ENCODE data around the gene PPP1R9A.

Gene PPP1R9A

GRCh38 chr7:94890216-94890615 is 17.2 kb upstream of the PPP1R9A start:
- H3K4me3 ChIP-seq (ENCODE audit: low read depth, low read length), result no peak overlapping the region
- DNase-seq, result no peak
- in situ Hi-C loops (cut with HindIII; ENCODE audit: low pct_ligation_motif_present, low sequenced_read_pairs), result no loop called here
- no peaks in the 10 kb centered on the region for H3K27me3 ChIP-seq (replicated peaks)
- no peaks in the 10 kb centered on the region for H3K36me3 ChIP-seq (replicated peaks)
- TF ChIP-seq, protein P1, sequence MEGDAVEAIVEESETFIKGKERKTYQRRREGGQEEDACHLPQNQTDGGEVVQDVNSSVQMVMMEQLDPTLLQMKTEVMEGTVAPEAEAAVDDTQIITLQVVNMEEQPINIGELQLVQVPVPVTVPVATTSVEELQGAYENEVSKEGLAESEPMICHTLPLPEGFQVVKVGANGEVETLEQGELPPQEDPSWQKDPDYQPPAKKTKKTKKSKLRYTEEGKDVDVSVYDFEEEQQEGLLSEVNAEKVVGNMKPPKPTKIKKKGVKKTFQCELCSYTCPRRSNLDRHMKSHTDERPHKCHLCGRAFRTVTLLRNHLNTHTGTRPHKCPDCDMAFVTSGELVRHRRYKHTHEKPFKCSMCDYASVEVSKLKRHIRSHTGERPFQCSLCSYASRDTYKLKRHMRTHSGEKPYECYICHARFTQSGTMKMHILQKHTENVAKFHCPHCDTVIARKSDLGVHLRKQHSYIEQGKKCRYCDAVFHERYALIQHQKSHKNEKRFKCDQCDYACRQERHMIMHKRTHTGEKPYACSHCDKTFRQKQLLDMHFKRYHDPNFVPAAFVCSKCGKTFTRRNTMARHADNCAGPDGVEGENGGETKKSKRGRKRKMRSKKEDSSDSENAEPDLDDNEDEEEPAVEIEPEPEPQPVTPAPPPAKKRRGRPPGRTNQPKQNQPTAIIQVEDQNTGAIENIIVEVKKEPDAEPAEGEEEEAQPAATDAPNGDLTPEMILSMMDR (IDR thresholded peaks at IDR 0.05; ENCODE audit: low read depth, low read length, missing control alignments), result no peak
- no peak overlapping the region for H3K27ac ChIP-seq

DNA sequence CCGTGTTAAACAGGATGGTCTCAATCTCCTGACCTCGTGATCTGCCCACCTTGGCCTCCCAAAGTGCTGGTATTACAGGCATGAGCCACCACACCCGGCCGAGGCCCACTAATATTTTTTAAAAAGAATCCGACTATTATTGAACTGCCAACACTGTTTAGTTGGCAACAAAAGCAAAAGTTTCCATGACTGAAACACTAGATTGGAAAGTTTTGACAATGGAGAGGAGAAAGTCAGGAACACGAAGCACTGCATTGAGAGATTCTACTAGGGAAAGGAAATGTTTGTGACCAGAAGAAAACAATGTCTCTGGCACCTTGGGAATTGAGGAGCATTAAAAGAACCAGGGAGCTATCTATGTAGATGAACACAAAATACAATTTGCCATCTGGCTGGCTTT is 13.7 kb upstream of the PPP1R9A start:
- no peak overlapping the region for H3K27ac ChIP-seq
- TF ChIP-seq, protein P1 (IDR thresholded peaks at IDR 0.05; ENCODE audit: low read depth, low read length, missing control alignments), result no peak
- H3K4me3 ChIP-seq (ENCODE audit: low read depth, low read length), result no peak overlapping the region
- in situ Hi-C loops (cut with HindIII; ENCODE audit: low pct_ligation_motif_present, low sequenced_read_pairs), result no loop called here
- DNase-seq, result no peak
- H3K36me3 ChIP-seq (replicated peaks), result no peaks in the 10 kb centered on the region
- H3K27me3 ChIP-seq (replicated peaks), result no peaks in the 10 kb centered on the region

DNA sequence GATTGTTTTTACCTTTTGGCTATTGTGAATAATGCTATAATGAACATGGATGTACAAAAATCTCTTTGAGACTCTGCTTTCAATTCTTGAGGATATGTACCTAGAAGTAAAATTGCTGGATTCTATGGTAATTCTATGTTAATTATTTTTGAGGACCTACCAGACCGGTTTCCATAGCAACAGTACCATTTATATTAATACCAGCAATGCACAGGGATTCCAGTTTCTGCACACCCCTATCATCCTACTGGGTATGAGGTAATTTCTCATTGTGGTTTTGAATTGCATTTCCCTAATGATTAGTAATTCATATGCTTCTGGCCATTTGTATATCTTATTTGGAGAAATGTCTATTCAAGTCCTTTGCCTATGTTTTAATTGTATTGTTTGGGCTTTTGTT is 9.9 kb upstream of the PPP1R9A start:
- in situ Hi-C loops (cut with HindIII; ENCODE audit: low pct_ligation_motif_present, low sequenced_read_pairs), result no loop called here
- TF ChIP-seq, protein P1 (IDR thresholded peaks at IDR 0.05; ENCODE audit: low read depth, low read length, missing control alignments), result no peak
- Histone ChIP-seq H3K4me3 (ENCODE audit: low read depth, low read length) (no peak overlapping the region), H3K27ac (no peak overlapping the region), H3K27me3 (replicated peaks) (no peaks in the 10 kb centered on the region), H3K36me3 (replicated peaks) (no peaks in the 10 kb centered on the region)
- no peak for DNase-seq

- no peaks in the 10 kb centered on the region for H3K36me3 ChIP-seq (replicated peaks)
- no peaks in the 10 kb centered on the region for H3K27me3 ChIP-seq (replicated peaks)
- H3K4me3 ChIP-seq (ENCODE audit: low read depth, low read length), result no peak overlapping the region
- in situ Hi-C loops (cut with HindIII; ENCODE audit: low pct_ligation_motif_present, low sequenced_read_pairs), result no loop called here
- H3K27ac ChIP-seq, result no peak overlapping the region
- TF ChIP-seq, protein P1 (IDR thresholded peaks at IDR 0.05; ENCODE audit: low read depth, low read length, missing control alignments), result no peak
- no peak for DNase-seq
Observed at GRCh38 chr7:94898340-94898739, 9.1 kb upstream of the PPP1R9A start.

DNA sequence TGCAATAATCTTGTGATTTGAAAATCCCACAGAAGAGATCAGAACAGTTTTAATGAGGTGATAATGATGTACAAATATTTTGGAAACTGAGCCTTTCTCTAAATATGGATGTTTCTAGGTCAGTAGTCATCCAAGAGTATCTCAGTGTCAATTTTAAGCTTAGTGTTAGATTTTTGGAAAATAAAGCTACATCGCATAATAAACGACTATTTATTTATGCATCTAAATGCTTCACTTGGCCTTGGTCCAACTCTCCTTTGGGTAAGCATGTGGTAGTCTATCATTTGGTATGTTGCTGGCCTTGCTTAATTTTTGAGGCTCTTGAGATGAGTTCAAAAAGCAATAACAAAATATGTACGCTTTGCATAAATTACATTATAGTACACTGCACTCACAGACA is 5.4 kb upstream of the PPP1R9A start:
- H3K27ac ChIP-seq, result no peak overlapping the region
- in situ Hi-C loops (cut with HindIII; ENCODE audit: low pct_ligation_motif_present, low sequenced_read_pairs), result no loop called here

DNA sequence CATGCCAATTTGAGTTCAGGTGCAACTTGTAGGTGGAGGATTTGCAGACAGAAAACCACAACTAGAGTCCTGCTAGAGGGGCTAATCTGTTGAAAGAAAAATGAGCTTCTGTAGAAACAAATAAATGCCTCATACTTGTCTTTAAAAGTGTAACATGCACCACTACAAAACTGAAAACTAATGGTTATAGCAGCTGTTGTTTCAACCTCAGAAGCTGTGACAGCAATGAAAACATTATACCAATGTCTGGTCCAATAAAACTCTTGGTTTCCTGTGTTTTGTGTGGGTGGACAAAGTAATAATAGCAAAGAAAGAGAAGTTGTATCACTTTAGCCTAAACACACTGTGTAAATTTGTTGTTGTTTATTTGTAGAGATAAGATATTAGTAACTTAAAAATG is 3.4 kb upstream of the PPP1R9A start:
- Histone ChIP-seq H3K27me3 (replicated peaks) (no peaks in the 10 kb centered on the region), H3K36me3 (replicated peaks) (no peaks in the 10 kb centered on the region), H3K27ac (no peak overlapping the region), H3K4me3 (ENCODE audit: low read depth, low read length) (no peak overlapping the region)
- TF ChIP-seq, protein P1 (IDR thresholded peaks at IDR 0.05; ENCODE audit: low read depth, low read length, missing control alignments), result no peak
- in situ Hi-C loops (cut with HindIII; ENCODE audit: low pct_ligation_motif_present, low sequenced_read_pairs), result no loop called here
- DNase-seq, result no peak

More for the DNA sequence above, 5.4 kb upstream of the PPP1R9A start:
- TF ChIP-seq, protein P1 (IDR thresholded peaks at IDR 0.05; ENCODE audit: low read depth, low read length, missing control alignments), result no peak
- H3K36me3 ChIP-seq (replicated peaks), result no peaks in the 10 kb centered on the region
- H3K27me3 ChIP-seq (replicated peaks), result no peaks in the 10 kb centered on the region
- H3K4me3 ChIP-seq (ENCODE audit: low read depth, low read length), result no peak overlapping the region
- no peak for DNase-seq

Measured in brain microvascular endothelial cell (primary cell).